Measurements from ENCODE around the gene DPAGT1.

DNA sequence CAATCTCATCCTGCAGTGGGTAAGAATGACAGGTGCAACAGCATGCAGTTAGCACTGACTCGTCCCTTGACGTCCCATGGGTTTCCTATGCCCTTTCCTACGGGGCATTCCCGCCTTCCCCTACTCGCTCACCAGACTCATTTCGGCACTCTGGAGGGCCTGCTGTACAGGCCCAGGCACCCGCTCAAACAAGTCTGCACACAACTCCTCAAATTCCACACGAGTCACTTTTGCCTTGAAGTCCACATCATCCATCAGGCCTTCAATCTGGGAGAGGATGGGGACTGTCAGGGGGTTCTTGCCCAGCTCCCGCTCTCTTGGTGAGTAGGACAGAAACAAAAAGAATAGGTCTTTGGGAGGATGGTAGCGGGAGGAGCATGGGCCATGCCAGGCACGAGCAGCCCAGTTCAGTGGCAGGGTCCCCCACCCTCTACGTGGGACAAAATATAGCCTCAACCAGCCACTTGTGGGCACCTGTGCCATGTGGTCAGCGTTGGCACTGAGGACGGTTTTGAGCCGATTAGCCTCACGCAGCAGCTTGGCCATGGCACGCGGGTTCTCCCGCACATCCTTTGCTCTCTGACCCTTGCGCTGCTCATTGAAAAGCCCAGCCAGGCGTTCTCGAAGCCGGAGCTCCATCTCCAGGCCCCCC lies 49.4 kb downstream of the DPAGT1 start:
- TF ChIP-seq, protein P1, sequence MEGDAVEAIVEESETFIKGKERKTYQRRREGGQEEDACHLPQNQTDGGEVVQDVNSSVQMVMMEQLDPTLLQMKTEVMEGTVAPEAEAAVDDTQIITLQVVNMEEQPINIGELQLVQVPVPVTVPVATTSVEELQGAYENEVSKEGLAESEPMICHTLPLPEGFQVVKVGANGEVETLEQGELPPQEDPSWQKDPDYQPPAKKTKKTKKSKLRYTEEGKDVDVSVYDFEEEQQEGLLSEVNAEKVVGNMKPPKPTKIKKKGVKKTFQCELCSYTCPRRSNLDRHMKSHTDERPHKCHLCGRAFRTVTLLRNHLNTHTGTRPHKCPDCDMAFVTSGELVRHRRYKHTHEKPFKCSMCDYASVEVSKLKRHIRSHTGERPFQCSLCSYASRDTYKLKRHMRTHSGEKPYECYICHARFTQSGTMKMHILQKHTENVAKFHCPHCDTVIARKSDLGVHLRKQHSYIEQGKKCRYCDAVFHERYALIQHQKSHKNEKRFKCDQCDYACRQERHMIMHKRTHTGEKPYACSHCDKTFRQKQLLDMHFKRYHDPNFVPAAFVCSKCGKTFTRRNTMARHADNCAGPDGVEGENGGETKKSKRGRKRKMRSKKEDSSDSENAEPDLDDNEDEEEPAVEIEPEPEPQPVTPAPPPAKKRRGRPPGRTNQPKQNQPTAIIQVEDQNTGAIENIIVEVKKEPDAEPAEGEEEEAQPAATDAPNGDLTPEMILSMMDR (IDR thresholded peaks at IDR 0.05), result no peak
- TF ChIP-seq POLR2AphosphoS5 (IDR thresholded peaks at IDR 0.05) (no peak), POLR2A (IDR thresholded peaks at IDR 0.05) (no peak), EP300 (IDR thresholded peaks at IDR 0.05) (no peak)
